ENCODE measurements around the gene TST. TPM values are rescaled to one million over a fixed set of nuclear protein-coding genes. Genes with fewer than 3 reads are reported as not detected.

The TST gene
- total and polyA plus RNA-seq, 2 of the 8 experiments (the other 6 are each of a cell fraction or from before 2014, with no cell fraction given), result 22.6 to 61.6 TPM

GRCh38 chr22:37039466-37039865 is 20.2 kb upstream of the TST start (continued):
- TF ChIP-seq CHD7 (IDR thresholded peaks at IDR 0.05; ENCODE audit: insufficient replicate concordance, low read length) (no peak), BCL11A (IDR thresholded peaks at IDR 0.05; ENCODE audit: low read depth in 2 of 2, low read length in 2 of 2) (no peak), SIRT6 (IDR thresholded peaks at IDR 0.05; ENCODE audit: low read length) (no peak), E2F6 (IDR thresholded peaks at IDR 0.05) (no peak)

All from H1 (cell line).